Measurements from ENCODE around the gene PLPP2. TPM values are rescaled to one million over a fixed set of nuclear protein-coding genes. Genes with fewer than 3 reads are reported as not detected.

Gene PLPP2
- total RNA-seq, 4 donors from 2014 or later = 12.1 to 82.5 (median 36.8) TPM

DNA sequence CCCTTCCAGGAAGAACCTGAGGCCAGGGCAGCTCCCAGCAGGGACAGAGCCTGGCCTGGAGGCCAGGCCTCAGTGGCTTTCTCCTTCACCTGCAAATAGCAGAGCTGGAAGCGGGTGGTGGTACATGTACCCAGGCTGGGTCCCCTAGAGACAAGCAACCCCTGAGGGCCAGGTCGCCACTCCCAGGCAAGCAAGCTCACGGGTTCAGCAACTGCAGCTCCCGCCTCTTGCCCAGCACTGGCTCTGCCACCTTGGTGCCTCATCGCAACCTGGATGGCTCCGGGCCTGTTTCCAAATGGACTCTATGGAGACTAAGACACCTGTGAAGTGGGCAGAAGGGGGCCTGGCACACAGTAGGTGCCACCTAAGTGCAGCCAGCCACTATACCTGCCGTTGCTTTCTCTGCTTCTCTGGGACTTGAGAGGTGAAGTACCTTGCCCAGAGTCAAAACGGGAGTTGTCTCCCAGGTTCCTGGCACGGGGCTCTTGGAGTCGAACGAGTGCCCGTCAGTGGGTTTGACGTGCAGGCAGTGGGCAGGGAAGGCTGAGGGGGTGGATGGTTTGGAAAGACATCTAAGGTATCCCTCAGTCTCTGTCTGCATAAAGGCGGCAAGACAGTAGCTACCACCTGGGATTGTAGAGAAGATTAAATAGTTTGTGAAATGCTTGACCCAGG lies 2.4 kb upstream of the PLPP2 start:
- no peak overlapping the region for H3K4me3 ChIP-seq
- TF ChIP-seq POLR2A (IDR thresholded peaks at IDR 0.05) = no peak
- TF ChIP-seq, protein P1, sequence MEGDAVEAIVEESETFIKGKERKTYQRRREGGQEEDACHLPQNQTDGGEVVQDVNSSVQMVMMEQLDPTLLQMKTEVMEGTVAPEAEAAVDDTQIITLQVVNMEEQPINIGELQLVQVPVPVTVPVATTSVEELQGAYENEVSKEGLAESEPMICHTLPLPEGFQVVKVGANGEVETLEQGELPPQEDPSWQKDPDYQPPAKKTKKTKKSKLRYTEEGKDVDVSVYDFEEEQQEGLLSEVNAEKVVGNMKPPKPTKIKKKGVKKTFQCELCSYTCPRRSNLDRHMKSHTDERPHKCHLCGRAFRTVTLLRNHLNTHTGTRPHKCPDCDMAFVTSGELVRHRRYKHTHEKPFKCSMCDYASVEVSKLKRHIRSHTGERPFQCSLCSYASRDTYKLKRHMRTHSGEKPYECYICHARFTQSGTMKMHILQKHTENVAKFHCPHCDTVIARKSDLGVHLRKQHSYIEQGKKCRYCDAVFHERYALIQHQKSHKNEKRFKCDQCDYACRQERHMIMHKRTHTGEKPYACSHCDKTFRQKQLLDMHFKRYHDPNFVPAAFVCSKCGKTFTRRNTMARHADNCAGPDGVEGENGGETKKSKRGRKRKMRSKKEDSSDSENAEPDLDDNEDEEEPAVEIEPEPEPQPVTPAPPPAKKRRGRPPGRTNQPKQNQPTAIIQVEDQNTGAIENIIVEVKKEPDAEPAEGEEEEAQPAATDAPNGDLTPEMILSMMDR (IDR thresholded peaks at IDR 0.05) = no peak
- H3K4me1 ChIP-seq = peaks cover 17 to 56% (median 22%) of the 10 kb centered on the region in 3 donors
- 44 to 54% methylated on average over 8 to 9 of the region's 14 CpGs for WGBS, 2 donors
- H3K27ac ChIP-seq = no peak overlapping the region
- H3K27me3 ChIP-seq = peaks cover 0 to 54% (median 0%) of the 10 kb centered on the region in 4 donors
- intact Hi-C loops (cut with DNase I) = no loop called here
- no peak for DNase-seq
- H3K36me3 ChIP-seq = no peaks in the 10 kb centered on the region
- no peaks in the 10 kb centered on the region for H3K9me3 ChIP-seq

DNA sequence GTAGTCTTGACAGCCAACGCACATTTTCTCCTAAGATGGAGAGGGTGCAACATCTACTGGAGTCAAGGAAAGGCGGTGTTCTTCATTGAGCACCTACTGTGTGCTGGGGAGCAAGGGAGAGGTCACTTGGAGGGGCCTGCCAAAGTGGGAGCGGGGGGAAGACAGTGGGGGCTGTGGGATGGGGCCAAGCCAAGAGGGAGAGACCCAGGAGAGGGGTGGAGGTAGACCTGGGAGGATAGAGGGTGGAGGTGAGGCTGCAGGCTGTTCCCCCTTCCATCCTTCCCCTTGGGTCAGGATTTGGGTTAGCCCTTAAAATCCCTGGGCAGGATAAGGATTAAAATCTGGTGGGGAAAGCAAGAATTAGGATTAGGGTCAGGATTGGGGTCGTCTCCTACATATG lies 1.7 kb upstream of the PLPP2 start:
- intact Hi-C loops (cut with DNase I) = no loop called here
- Histone ChIP-seq H3K27me3 (peaks cover 0 to 54% (median 0%) of the 10 kb centered on the region in 4 donors), H3K27ac (no peak overlapping the region), H3K4me3 (no peak overlapping the region), H3K9me3 (no peaks in the 10 kb centered on the region), H3K36me3 (no peaks in the 10 kb centered on the region), H3K4me1 (peaks cover 17 to 56% (median 22%) of the 10 kb centered on the region in 3 donors)
- DNase-seq = no peak
- WGBS, 2 donors = 75 to 81% methylated on average over 2 to 3 of the region's 4 CpGs
- TF ChIP-seq POLR2A (IDR thresholded peaks at IDR 0.05) = no peak
- TF ChIP-seq, protein P1 (IDR thresholded peaks at IDR 0.05) = no peak

DNA sequence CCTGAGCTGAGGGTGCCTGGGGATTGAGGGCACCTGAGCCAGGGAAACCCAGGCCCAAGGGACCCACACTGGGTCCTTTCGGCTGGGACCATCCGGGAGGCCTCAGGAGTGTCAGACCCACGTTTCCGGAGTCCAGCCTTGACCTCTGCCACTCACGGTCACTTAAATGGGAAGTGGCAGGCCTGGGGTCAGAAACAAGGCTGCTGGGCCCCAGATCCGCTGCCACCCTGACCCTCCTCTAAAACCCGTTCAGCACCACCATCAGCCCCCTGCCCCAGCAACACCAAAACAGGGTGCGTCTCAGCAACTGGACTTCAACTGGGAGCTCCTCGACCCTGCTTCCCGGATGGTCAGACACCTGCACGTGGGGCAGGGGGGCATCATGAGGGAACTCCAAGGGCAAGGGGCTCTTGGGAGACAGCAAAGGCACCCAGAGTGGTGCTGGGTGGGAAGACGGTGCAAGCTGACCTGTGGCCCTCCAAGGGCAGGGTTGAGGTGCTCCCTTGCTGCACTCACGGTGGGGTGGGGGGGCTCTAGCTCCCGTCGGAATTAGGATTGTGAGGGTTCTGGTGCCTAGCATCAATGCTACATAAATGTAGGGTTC lies 1.2 kb upstream of the PLPP2 start:
- H3K9me3 ChIP-seq = no peaks in the 10 kb centered on the region
- H3K4me3 ChIP-seq = no peak overlapping the region
- H3K4me1 ChIP-seq = peaks cover 17 to 56% (median 22%) of the 10 kb centered on the region in 3 donors
- H3K27me3 ChIP-seq = peaks cover 0 to 54% (median 0%) of the 10 kb centered on the region in 4 donors
- H3K27ac ChIP-seq = no peak overlapping the region
- intact Hi-C loops (cut with DNase I) = no loop called here
- TF ChIP-seq POLR2A (IDR thresholded peaks at IDR 0.05) = no peak
- TF ChIP-seq, protein P1 (IDR thresholded peaks at IDR 0.05) = no peak
- H3K36me3 ChIP-seq = no peaks in the 10 kb centered on the region
- WGBS, 2 donors = 87 to 100% methylated on average over 1 to 6 of the region's 15 CpGs
- no peak for DNase-seq

DNA sequence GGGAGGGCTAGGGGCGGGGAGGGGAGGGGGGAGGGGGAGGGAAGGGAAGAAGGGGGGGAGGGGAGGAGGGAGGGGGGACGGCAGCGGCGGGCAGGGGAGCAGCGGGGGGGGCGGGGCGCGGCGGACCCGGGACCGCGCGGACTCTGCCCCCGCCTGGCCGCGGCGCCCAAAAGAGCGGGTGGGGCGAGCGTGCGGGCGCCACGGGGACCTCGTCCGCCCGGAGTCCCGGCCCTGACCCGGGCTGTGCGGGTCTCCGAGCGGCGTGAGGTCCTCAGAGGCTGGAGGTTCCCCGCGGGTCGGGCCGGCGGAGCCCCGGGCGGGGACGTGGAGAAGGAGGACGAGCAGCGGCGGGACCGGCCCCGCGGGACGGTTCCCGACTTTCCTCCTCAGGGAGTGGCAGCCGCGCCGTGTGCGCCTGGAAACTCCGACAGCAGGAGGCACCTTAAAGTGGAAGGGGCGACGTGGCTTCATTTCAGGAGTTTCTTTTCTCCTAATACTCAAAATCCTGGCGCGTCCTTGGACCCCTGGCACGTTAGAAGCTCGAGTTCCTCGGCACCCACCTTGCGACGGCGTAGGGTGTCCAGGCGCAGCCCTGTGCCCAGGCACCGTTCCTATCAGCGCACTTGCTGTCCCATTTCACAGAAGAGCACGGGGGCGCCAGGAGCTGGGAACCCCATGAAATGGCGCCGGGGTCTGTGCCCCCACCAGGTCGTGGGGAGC lies 518 bp upstream of the PLPP2 start:
- 62 to 85% methylated on average over 9 to 13 of the region's 71 CpGs for WGBS, 2 donors
- Histone ChIP-seq H3K4me1 (peaks cover 17 to 56% (median 22%) of the 10 kb centered on the region in 3 donors), H3K4me3 (peak overlapping the region; percentile 23 to 62 (median 48)), H3K36me3 (no peaks in the 10 kb centered on the region), H3K27ac (peak overlapping the region in 3 of 4 donors; percentile 31 to 68 (median 60)), H3K27me3 (peaks cover 0 to 54% (median 0%) of the 10 kb centered on the region in 4 donors), H3K9me3 (no peaks in the 10 kb centered on the region)
- no peak for DNase-seq
- intact Hi-C loops (cut with DNase I) = no loop called here
- no peak for TF ChIP-seq POLR2A (IDR thresholded peaks at IDR 0.05)
- TF ChIP-seq, protein P1 (IDR thresholded peaks at IDR 0.05) = no peak
